NCI-H526 treated with DMSO at 0.1 percent for 48 hours (cell line): ENCODE results near the gene UTF1.

Experiments used
- DNase-seq: peaks from one replicate; lab custom pipeline; 2025; lab: John Stamatoyannopoulos, UW

The UTF1 gene

GRCh38 chr10:133230044-133230361 lies at the start of gene UTF1:
UTF1 (plus strand) TSS chr10:133230217; CDS start chr10:133230289, 72 bp downstream.
- no peak for DNase-seq

- DNase-seq: no peak
Measured at GRCh38 chr10:133180965-133181639, 48.9 kb upstream of the UTF1 start.

GRCh38 chr10:133182190-133182589 lies 47.8 kb upstream of the UTF1 start:
- DNase-seq: no peak

- DNase-seq: no peak
Measured at GRCh38 chr10:133182791-133183645, 47.0 kb upstream of the UTF1 start.

GRCh38 chr10:133183646-133184378 lies 46.2 kb upstream of the UTF1 start:
- DNase-seq: no peak

GRCh38 chr10:133184591-133185244 lies 45.3 kb upstream of the UTF1 start:
- no peak for DNase-seq

- DNase-seq: no peak
Measured at GRCh38 chr10:133185421-133185820, 44.6 kb upstream of the UTF1 start.

- no peak for DNase-seq
Measured at GRCh38 chr10:133185916-133186315, 44.1 kb upstream of the UTF1 start.

- DNase-seq: no peak
Measured at GRCh38 chr10:133186416-133187090, 43.5 kb upstream of the UTF1 start.

- DNase-seq: no peak
Measured at GRCh38 chr10:133187091-133187905, 42.7 kb upstream of the UTF1 start.

- no peak for DNase-seq
Measured at GRCh38 chr10:133187906-133188681, 41.9 kb upstream of the UTF1 start.

GRCh38 chr10:133189256-133189655 lies 40.8 kb upstream of the UTF1 start:
- no peak for DNase-seq

GRCh38 chr10:133189726-133190125 lies 40.3 kb upstream of the UTF1 start:
- DNase-seq: no peak

GRCh38 chr10:133190225-133190624 lies 39.8 kb upstream of the UTF1 start:
- no peak for DNase-seq

GRCh38 chr10:133191651-133192050 lies 38.4 kb upstream of the UTF1 start:
- no peak for DNase-seq

- no peak for DNase-seq
Measured at GRCh38 chr10:133194151-133194550, 35.9 kb upstream of the UTF1 start.

- DNase-seq: no peak
Measured at GRCh38 chr10:133195096-133195495, 34.9 kb upstream of the UTF1 start.

- DNase-seq: no peak
Measured at GRCh38 chr10:133195611-133196010, 34.4 kb upstream of the UTF1 start.

- no peak for DNase-seq
Measured at GRCh38 chr10:133196221-133196915, 33.6 kb upstream of the UTF1 start.
